Endothelial cell of umbilical vein (primary cell): Measurements from ENCODE around the gene PRCC. TPM values are rescaled to one million over a fixed set of nuclear protein-coding genes. Genes with fewer than 3 reads are reported as not detected.

Experiments used
- BruUV-seq: library from RNA; stranded (reverse); fragments of 400-500 nt; replicated peaks from 2 replicates; lab custom pipeline; 2021; lab: Mats Ljungman, UMichigan
- CTCF ChIA-PET: fragments of 300-600, 350-600 bp; sonication (Branson Sonifier 250); formaldehyde crosslinking; loops from one replicate; lab custom pipeline; 2021; ENCODE audit warnings: antibody characterized with exemption, inconsistent platforms; lab: Charles Lee
- POLR2A ChIA-PET: fragments of 300-600, 350-600 bp; sonication (Branson Sonifier 250); formaldehyde crosslinking; loops from one replicate; lab custom pipeline; 2021; ENCODE audit warnings: antibody characterized with exemption, inconsistent platforms; lab: Charles Lee
- DNase-seq: peaks from one replicate; pipeline ENCODE4 v3.0.0-alpha.2; 2011; ENCODE audit warnings: low read depth, low spot score
- FAIRE-seq: peaks from 2 replicates; lab custom pipeline; 2011; peaks lifted over from hg19 to GRCh38; lab: Jason Lieb, UNC
- H2AFZ ChIP-seq: 2 replicates; pipeline ENCODE4 v1.6.0; 2012; ENCODE audit warnings: low read depth, low read length, control low read depth, inconsistent platforms
- H3K27ac ChIP-seq: 2 replicates; pipeline ENCODE4 v1.5.1; 2011; ENCODE audit warnings: low read depth, mild to moderate bottlenecking, control low read depth, low read length, moderate library complexity; ENCODE audit not compliant: insufficient read depth
- H3K27me3 ChIP-seq, 2 experiments: 2 replicates each; pipeline versions ENCODE4 v1.6.0 to v1.6.1; 2011; ENCODE audit warnings: low read length in 2 of 2, mixed read lengths in 1 of 2; ENCODE audit not compliant: control insufficient read depth in 2 of 2, insufficient read depth in 2 of 2
- H3K36me3 ChIP-seq, 2 experiments: 2 replicates in 1 of 2; 3 replicates in 1 of 2; pipeline ENCODE4 v1.5.1; 2011; ENCODE audit warnings: low read length in 2 of 2, mild to moderate bottlenecking in 1 of 2, moderate library complexity in 1 of 2; ENCODE audit not compliant: control insufficient read depth in 2 of 2, insufficient read depth in 2 of 2; ENCODE audit errors: extremely low read depth in 1 of 2
- H3K4me1 ChIP-seq: 3 replicates; pipeline ENCODE4 v1.5.1; 2011; ENCODE audit warnings: mild to moderate bottlenecking, low read length; ENCODE audit not compliant: control insufficient read depth, insufficient read depth; ENCODE audit errors: extremely low read depth
- H3K4me2 ChIP-seq: 2 replicates; pipeline ENCODE4 v1.6.1; 2011; ENCODE audit warnings: low read length, control low read depth, mixed read lengths; ENCODE audit not compliant: insufficient read depth
- H3K4me3 ChIP-seq, 3 experiments: fragments of 200-600 bp in 1 of 3; sonication (generic), shearing (Covaris generic) in 1 of 3; replicated peaks in 1 of 3; 2 replicates each; pipeline ENCODE4 v1.5.1; 2011 to 2016; ENCODE audit warnings: control low read depth in 3 of 3, low read length in 3 of 3, mild to moderate bottlenecking in 2 of 3, inconsistent platforms in 1 of 3, low read depth in 1 of 3, moderate library complexity in 1 of 3; ENCODE audit not compliant: insufficient read depth in 1 of 3
- H3K79me2 ChIP-seq: 2 replicates; pipeline ENCODE4 v1.6.0; 2012; ENCODE audit warnings: low read length, inconsistent platforms; ENCODE audit not compliant: control insufficient read depth, insufficient read depth
- H3K9ac ChIP-seq: replicated peaks from 2 replicates; pipeline ENCODE3; 2011; ENCODE audit warnings: low read length, control low read depth; ENCODE audit not compliant: insufficient read depth; ENCODE audit errors: extremely low read depth
- H3K9me1 ChIP-seq: replicated peaks from 3 replicates; pipeline ENCODE4 v1.6.0; 2011; ENCODE audit warnings: mild to moderate bottlenecking, low read length; ENCODE audit not compliant: control insufficient read depth, insufficient read depth; ENCODE audit errors: extremely low read depth
- H3K9me3 ChIP-seq: replicated peaks from 2 replicates; pipeline ENCODE4 v1.5.1; 2012; ENCODE audit warnings: low read length, inconsistent platforms; ENCODE audit not compliant: control insufficient read depth, insufficient read depth
- H4K20me1 ChIP-seq: replicated peaks from 2 replicates; pipeline ENCODE3; 2011; ENCODE audit warnings: mild to moderate bottlenecking, low read length; ENCODE audit not compliant: control insufficient read depth, insufficient read depth; ENCODE audit errors: extremely low read depth
- CTCF ChIP-seq, 2 donors: IDR thresholded peaks; 1 replicate in 1 of 2; 2 replicates in 1 of 2; pipeline ENCODE4 v1.5.1; 2011; ENCODE audit warnings: low read length in 2 of 2, mild to moderate bottlenecking in 2 of 2, moderate library complexity in 2 of 2, control low read depth in 1 of 2, inconsistent platforms in 1 of 2, low read depth in 1 of 2; ENCODE audit not compliant: insufficient read depth in 1 of 2; ENCODE audit errors: extremely low read depth in 1 of 2
- EZH2 ChIP-seq: IDR thresholded peaks from 2 replicates; pipeline ENCODE4 v1.6.1; 2012; ENCODE audit warnings: borderline replicate concordance, low read depth, mild to moderate bottlenecking, moderate library complexity, low read length, inconsistent platforms; ENCODE audit not compliant: severe bottlenecking
- FOS ChIP-seq: IDR thresholded peaks from 2 replicates; pipeline ENCODE4 v1.6.1; 2011; ENCODE audit warnings: mild to moderate bottlenecking, low read length, moderate library complexity, borderline replicate concordance; ENCODE audit not compliant: insufficient read depth
- GATA2 ChIP-seq: IDR thresholded peaks from 2 replicates; pipeline ENCODE4 v1.7.0; 2011; ENCODE audit warnings: low read depth, mild to moderate bottlenecking, moderate library complexity, mixed read lengths, low read length; ENCODE audit not compliant: insufficient read length, insufficient read depth
- JUN ChIP-seq: IDR thresholded peaks from 2 replicates; pipeline ENCODE4 v1.6.1; 2011; ENCODE audit warnings: borderline replicate concordance, low read depth; ENCODE audit not compliant: insufficient read length, insufficient read depth
- MAX ChIP-seq: IDR thresholded peaks from 2 replicates; pipeline ENCODE4 v1.6.1; 2011; ENCODE audit not compliant: insufficient read depth, insufficient read length
- MYC ChIP-seq: IDR thresholded peaks from one replicate; pipeline ENCODE4 v1.6.1; 2011; ENCODE audit warnings: mild to moderate bottlenecking, low read depth, low read length
- POLR2A ChIP-seq: IDR thresholded peaks from 2 replicates; pipeline ENCODE4 v1.6.1; 2012; ENCODE audit warnings: low read depth, mild to moderate bottlenecking, control low read depth, low read length
- POLR2AphosphoS5 ChIP-seq: IDR thresholded peaks from 2 replicates; pipeline ENCODE4 v1.6.1; 2012; ENCODE audit warnings: low read depth, mild to moderate bottlenecking, control low read depth, low read length, moderate library complexity; ENCODE audit not compliant: insufficient read depth
- dilution Hi-C: fragments of 300-500 bp; cut with MboI; formaldehyde crosslinking; loops from one replicate; pipeline ENCODE4 v1.15.0; 2019; ENCODE audit warnings: low sequenced_read_pairs; ENCODE audit not compliant: extremely low pct_ligation_motif_present
- intact Hi-C: fragments of 100-400 bp; cut with micrococcal nuclease; formaldehyde crosslinking; loops from one replicate; pipeline ENCODE4 v1.10.0; 2022
- polyA plus RNA-seq, 4 experiments: library from polyadenylated mRNA; depleted of rRNA in 3 of 4; stranded (reverse) in 3 of 4; unstranded in 1 of 4; fragments of >200 nt; gene quantifications; 2 replicates each; pipeline versions ENCODE4 v1.2.1 to v1.2.3, GENCODE V29; 2011 to 2012; ENCODE audit warnings: missing spikeins in 1 of 4
- total RNA-seq: library from RNA; stranded (reverse); gene quantifications from 2 replicates; pipeline ENCODE4 v1.2.3, GENCODE V29; 2021

The PRCC gene
- total and polyA plus RNA-seq, 2 donors (not counting 3 experiments of a cell fraction or from before 2014, with no cell fraction given): 71.5 to 77.4 TPM

- intact Hi-C loops (loop anchor here (5.0 kb wide), 1 partner anchor 247 kb away; the partner anchor contains the start of gene MEF2D), dilution Hi-C loops (no loop called here)
- H3K9ac ChIP-seq: peak overlapping the region; percentile 69
- DNase-seq: no peak
- ChIA-PET POLR2A (no interaction called here), CTCF (interaction anchor here (1.3 to 3.9 kb wide), 2 partner anchors 9 to 22 kb away, joined by 4 to 49 read pairs; partner anchors contain the start of genes ISG20L2, METTL25B and MRPL24)
- H3K79me2 ChIP-seq: peaks cover 75% of the 10 kb centered on the region
- peaks cover 51% of the 10 kb centered on the region for H3K4me1 ChIP-seq
- no peaks in the 10 kb centered on the region for H3K27me3 ChIP-seq
- no peaks in the 10 kb centered on the region for H3K9me3 ChIP-seq
- no peak overlapping the region for H2AFZ ChIP-seq
- H4K20me1 ChIP-seq: no peaks in the 10 kb centered on the region
- TF ChIP-seq MAX: no peak
- no peak for TF ChIP-seq EZH2
- TF ChIP-seq JUN: no peak
- no peak for TF ChIP-seq POLR2AphosphoS5
- TF ChIP-seq MYC: no peak
- TF ChIP-seq CTCF (IDR thresholded peaks at IDR 0.05; ENCODE audit: extremely low read depth in 1 of 2, insufficient read depth in 1 of 2, low read depth in 1 of 2, low read length in 2 of 2): no peak
- TF ChIP-seq FOS: no peak
- no peak for TF ChIP-seq POLR2A
- TF ChIP-seq GATA2: no peak
- H3K9me1 ChIP-seq: no peaks in the 10 kb centered on the region
- H3K4me2 ChIP-seq: peak overlapping the region; percentile 76
- peak overlapping the region; percentile 88 to 94 (median 92) for H3K4me3 ChIP-seq
- BruUV-seq: no TSS peak
- no peak for FAIRE-seq
- H3K27ac ChIP-seq: peak overlapping the region; percentile 85
- H3K36me3 ChIP-seq: peaks cover 0 to 6% of the 10 kb centered on the region in 2 experiments
These were observed 17.8 kb upstream of the PRCC start for GRCh38 chr1:156749419-156750118.
